ENCODE measurements around the gene CHST15.

The CHST15 gene

GRCh38 chr10:124077208-124077993 lies 16.0 kb downstream of the CHST15 start:
- DNase-seq (ENCODE audit: low spot score in 2 of 2), result no peak
- Histone ChIP-seq H3K27me3 (ENCODE audit: low read depth) (no peaks in the 10 kb centered on the region), H3K9me3 (no peaks in the 10 kb centered on the region), H3K36me3 (replicated peaks) (no peaks in the 10 kb centered on the region), H3K4me3 (no peak overlapping the region), H3K4me1 (no peaks in the 10 kb centered on the region)
- in situ Hi-C loops (cut with MboI; ENCODE audit: low sequenced_read_pairs), result no loop called here

DNA sequence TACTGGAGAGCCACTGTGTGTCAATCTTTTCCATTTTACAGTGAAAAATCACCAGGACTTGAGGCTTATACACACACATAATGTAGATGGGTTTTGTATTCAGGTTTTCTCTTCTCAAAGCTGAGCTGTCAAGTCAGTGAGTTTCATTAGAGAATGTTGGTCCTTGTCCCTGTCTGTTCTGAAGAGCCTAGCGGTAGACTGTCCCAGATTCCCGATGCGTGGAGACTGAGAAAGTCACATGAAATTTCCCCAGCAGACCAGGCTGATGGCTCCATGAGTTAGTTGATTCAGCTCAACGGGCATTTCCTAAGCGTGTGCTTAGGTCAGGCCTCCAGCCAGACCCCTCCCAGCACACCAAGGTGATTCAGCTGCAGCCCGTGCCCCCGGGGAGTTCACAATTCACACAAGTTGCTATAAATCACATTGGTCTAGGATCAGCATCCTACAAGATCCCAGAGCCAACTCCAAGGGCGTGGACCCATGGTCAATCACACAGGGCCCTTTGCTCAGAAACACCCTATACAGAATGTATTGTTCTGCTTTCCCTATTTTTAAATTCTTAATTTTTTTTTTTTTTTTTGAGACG lies 17.2 kb downstream of the CHST15 start:
- H3K4me3 ChIP-seq, result no peak overlapping the region
- no peaks in the 10 kb centered on the region for H3K9me3 ChIP-seq
- H3K4me1 ChIP-seq, result no peaks in the 10 kb centered on the region
- no peaks in the 10 kb centered on the region for H3K27me3 ChIP-seq (ENCODE audit: low read depth)
- no peak for DNase-seq (ENCODE audit: low spot score in 2 of 2)
- in situ Hi-C loops (cut with MboI; ENCODE audit: low sequenced_read_pairs), result no loop called here
- H3K36me3 ChIP-seq (replicated peaks), result no peaks in the 10 kb centered on the region

GRCh38 chr10:124075231-124075955 lies 18.0 kb downstream of the CHST15 start:
- in situ Hi-C loops (cut with MboI; ENCODE audit: low sequenced_read_pairs), result no loop called here
- H3K36me3 ChIP-seq (replicated peaks), result no peaks in the 10 kb centered on the region
- H3K4me3 ChIP-seq, result no peak overlapping the region
- H3K27me3 ChIP-seq (ENCODE audit: low read depth), result no peaks in the 10 kb centered on the region
- no peak for DNase-seq (ENCODE audit: low spot score in 2 of 2)
- H3K9me3 ChIP-seq, result no peaks in the 10 kb centered on the region
- H3K4me1 ChIP-seq, result no peaks in the 10 kb centered on the region

- no peak for DNase-seq (ENCODE audit: low spot score in 2 of 2)
Measured at GRCh38 chr10:124074501-124075109, 18.8 kb downstream of the CHST15 start.

DNA sequence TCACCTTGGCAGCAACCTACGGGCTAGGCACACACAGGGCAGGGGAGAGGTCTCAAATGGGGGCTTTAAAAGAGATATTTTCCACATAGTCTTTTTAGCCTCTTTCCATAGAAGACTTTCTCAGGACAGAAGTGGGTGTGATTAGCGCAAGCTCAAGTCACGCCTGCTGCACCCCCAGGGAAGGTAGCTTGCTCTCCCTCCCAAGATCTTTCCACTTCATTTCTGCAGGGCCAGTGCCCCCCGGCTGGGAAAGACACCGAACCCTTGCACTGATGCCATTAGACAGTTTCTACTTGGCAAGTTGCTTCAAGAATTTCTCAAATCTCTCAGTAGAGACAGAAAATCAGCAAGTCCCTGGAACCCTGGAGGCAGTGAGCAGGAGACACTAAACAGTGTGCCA lies 19.4 kb downstream of the CHST15 start:
- Histone ChIP-seq H3K27me3 (ENCODE audit: low read depth) (no peaks in the 10 kb centered on the region), H3K4me1 (no peaks in the 10 kb centered on the region), H3K4me3 (no peak overlapping the region), H3K9me3 (no peaks in the 10 kb centered on the region), H3K36me3 (replicated peaks) (no peaks in the 10 kb centered on the region)
- in situ Hi-C loops (cut with MboI; ENCODE audit: low sequenced_read_pairs), result no loop called here
- DNase-seq (ENCODE audit: low spot score in 2 of 2), result no peak

More at GRCh38 chr10:124074501-124075109, 18.8 kb downstream of the CHST15 start:
- Histone ChIP-seq H3K36me3 (replicated peaks) (no peaks in the 10 kb centered on the region), H3K27me3 (ENCODE audit: low read depth) (no peaks in the 10 kb centered on the region), H3K4me1 (no peaks in the 10 kb centered on the region), H3K4me3 (no peak overlapping the region), H3K9me3 (no peaks in the 10 kb centered on the region)
- in situ Hi-C loops (cut with MboI; ENCODE audit: low sequenced_read_pairs), result no loop called here

- H3K4me3 ChIP-seq, result no peak overlapping the region
Measured at GRCh38 chr10:124072541-124072940, 20.9 kb downstream of the CHST15 start.

DNA sequence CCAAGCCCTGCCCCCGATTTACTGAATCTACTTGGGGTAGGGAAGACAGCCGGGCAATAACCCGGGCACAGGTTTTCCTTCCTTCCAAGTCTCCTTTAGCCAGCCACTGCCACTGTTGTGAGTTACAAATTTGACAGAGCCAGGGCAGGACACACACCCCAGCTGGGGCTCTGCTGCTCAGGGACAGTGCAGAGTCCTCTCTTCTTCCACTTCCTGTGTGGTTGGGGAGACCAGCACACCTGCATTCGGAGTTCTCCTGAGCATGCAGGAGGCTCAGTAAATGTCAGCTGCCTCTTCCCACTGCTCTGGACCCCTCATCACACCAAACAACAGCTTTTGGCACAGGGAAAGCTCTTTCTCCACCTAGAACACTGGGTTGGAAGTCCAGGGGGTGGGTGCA lies 21.3 kb downstream of the CHST15 start:
- Histone ChIP-seq H3K4me3 (no peak overlapping the region), H3K9me3 (no peaks in the 10 kb centered on the region), H3K27me3 (ENCODE audit: low read depth) (no peaks in the 10 kb centered on the region; the same call in 1 of the 2 replicates), H3K4me1 (no peaks in the 10 kb centered on the region), H3K36me3 (replicated peaks) (no peaks in the 10 kb centered on the region)
- no peak for DNase-seq (ENCODE audit: low spot score in 2 of 2)
- in situ Hi-C loops (cut with MboI; ENCODE audit: low sequenced_read_pairs), result no loop called here

More at GRCh38 chr10:124072541-124072940, 20.9 kb downstream of the CHST15 start:
- H3K36me3 ChIP-seq (replicated peaks), result no peaks in the 10 kb centered on the region
- in situ Hi-C loops (cut with MboI; ENCODE audit: low sequenced_read_pairs), result no loop called here
- no peaks in the 10 kb centered on the region for H3K4me1 ChIP-seq
- no peaks in the 10 kb centered on the region for H3K9me3 ChIP-seq
- no peak for DNase-seq (ENCODE audit: low spot score in 2 of 2)
- H3K27me3 ChIP-seq (ENCODE audit: low read depth), result no peaks in the 10 kb centered on the region

GRCh38 chr10:124071141-124071540 lies 22.3 kb downstream of the CHST15 start:
- no peaks in the 10 kb centered on the region for H3K36me3 ChIP-seq (replicated peaks)
- H3K27me3 ChIP-seq (ENCODE audit: low read depth), result peaks cover 8% of the 10 kb centered on the region; the same call in 1 of the 2 replicates
- no peaks in the 10 kb centered on the region for H3K9me3 ChIP-seq
- in situ Hi-C loops (cut with MboI; ENCODE audit: low sequenced_read_pairs), result no loop called here
- DNase-seq (ENCODE audit: low spot score in 2 of 2), result no peak
- no peak overlapping the region for H3K4me3 ChIP-seq
- H3K4me1 ChIP-seq, result no peaks in the 10 kb centered on the region

- H3K4me3 ChIP-seq, result no peak overlapping the region
- in situ Hi-C loops (cut with MboI; ENCODE audit: low sequenced_read_pairs), result no loop called here
- H3K9me3 ChIP-seq, result no peaks in the 10 kb centered on the region
- H3K4me1 ChIP-seq, result no peaks in the 10 kb centered on the region
- peaks cover 12% of the 10 kb centered on the region for H3K27me3 ChIP-seq (ENCODE audit: low read depth)
- H3K36me3 ChIP-seq (replicated peaks), result no peaks in the 10 kb centered on the region
- DNase-seq (ENCODE audit: low spot score in 2 of 2), result no peak
Measured at GRCh38 chr10:124070666-124071065, 22.7 kb downstream of the CHST15 start.

DNA sequence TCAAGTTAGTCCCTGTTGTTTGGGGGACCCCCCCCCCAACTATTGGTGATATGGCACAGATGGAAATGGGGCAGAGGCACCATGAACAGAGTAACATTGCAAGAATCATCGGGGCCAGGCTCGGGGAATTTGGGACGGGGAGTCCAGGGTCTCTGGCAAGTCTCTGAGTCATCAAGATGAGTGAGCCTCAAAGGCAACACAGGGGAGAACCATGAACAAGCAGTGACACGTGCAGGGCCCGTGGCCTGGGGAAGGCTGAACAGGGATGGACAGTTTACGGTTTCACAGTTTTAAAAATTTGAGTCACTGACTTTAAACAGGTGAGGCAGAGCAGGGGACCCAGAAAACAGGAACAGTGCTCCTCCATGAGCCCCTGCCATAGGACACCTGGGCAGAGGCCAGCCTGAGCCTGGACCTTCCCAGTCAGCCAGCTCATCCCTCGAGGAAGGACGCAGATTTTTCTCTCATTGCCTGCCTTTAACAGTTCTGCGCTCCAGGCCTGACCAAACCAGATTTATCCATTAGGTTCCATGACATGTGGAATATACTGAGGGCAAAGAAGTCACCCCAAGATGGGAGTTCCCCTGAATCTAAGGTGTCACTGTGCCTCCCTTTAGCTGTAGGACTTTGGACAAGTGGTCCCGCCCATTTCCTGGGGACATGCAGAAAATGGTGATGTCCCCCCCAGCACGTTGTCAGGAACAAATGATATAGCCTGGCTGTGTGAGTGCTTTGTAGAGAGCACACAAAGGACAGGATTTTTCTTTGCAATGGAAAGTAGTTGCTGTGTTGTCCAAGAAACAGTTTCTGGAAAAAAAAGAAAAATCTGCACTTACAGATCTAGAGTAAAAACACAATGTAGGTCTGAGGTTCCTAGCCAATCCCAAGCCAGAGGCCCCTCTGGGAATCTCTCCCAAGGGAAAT lies 23.8 kb downstream of the CHST15 start:
- no peaks in the 10 kb centered on the region for H3K4me1 ChIP-seq
- DNase-seq (ENCODE audit: low spot score in 2 of 2), result no peak
- no peaks in the 10 kb centered on the region for H3K9me3 ChIP-seq
- H3K27me3 ChIP-seq (ENCODE audit: low read depth), result peaks cover 18% of the 10 kb centered on the region
- in situ Hi-C loops (cut with MboI; ENCODE audit: low sequenced_read_pairs), result no loop called here
- no peak overlapping the region for H3K4me3 ChIP-seq
- no peaks in the 10 kb centered on the region for H3K36me3 ChIP-seq (replicated peaks)

DNA sequence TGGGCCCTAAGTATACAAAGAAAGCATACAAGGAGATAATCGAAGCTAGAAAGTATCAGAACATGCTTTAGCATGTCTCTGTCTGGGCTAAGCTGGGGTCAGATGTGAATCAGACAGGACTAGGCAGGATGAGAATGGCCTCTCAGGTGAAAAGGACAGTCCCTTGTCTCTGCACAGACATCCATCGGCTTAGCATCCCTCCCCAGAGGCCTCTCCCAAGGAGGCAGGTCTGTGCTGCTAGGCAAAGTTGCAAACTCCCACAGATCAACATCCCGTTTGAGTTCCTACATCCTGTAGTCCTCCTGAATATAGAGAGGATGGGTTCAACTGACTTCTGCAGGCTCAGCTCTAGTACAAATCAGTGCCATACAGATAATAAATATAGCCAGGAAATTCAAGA lies 24.5 kb downstream of the CHST15 start:
- no peaks in the 10 kb centered on the region for H3K4me1 ChIP-seq
- in situ Hi-C loops (cut with MboI; ENCODE audit: low sequenced_read_pairs), result no loop called here
- no peak for DNase-seq (ENCODE audit: low spot score in 2 of 2)
- H3K4me3 ChIP-seq, result no peak overlapping the region
- H3K9me3 ChIP-seq, result no peaks in the 10 kb centered on the region
- no peaks in the 10 kb centered on the region for H3K36me3 ChIP-seq (replicated peaks)
- peaks cover 18% of the 10 kb centered on the region for H3K27me3 ChIP-seq (ENCODE audit: low read depth)

GRCh38 chr10:124067825-124068400 lies 25.5 kb downstream of the CHST15 start:
- Histone ChIP-seq H3K9me3 (no peaks in the 10 kb centered on the region), H3K36me3 (replicated peaks) (no peaks in the 10 kb centered on the region), H3K4me1 (no peaks in the 10 kb centered on the region), H3K27me3 (ENCODE audit: low read depth) (peaks cover 18% of the 10 kb centered on the region), H3K4me3 (no peak overlapping the region)
- DNase-seq (ENCODE audit: low spot score in 2 of 2), result no peak
- in situ Hi-C loops (cut with MboI; ENCODE audit: low sequenced_read_pairs), result no loop called here
